Transverse colon (tissue), 4 donors: ENCODE results near the gene LRRC2.

Source experiments
- EP300 ChIP-seq: sonication (generic); formaldehyde crosslinking; IDR thresholded peaks from one replicate; pipeline ENCODE4 v1.6.1; 2017; ENCODE audit warnings: antibody characterized with exemption, low read depth
- POLR2A ChIP-seq: fragments of 450-650 bp; IDR thresholded peaks from one replicate; pipeline ENCODE4 v1.6.1; 2016; ENCODE audit warnings: antibody characterized with exemption, mild to moderate bottlenecking, moderate library complexity
- POLR2AphosphoS5 ChIP-seq, 3 donors: sonication (generic); formaldehyde crosslinking; IDR thresholded peaks; one replicate each; pipeline ENCODE4 v1.6.1; 2016; ENCODE audit warnings: antibody characterized with exemption in 3 of 3
- TF ChIP-seq, protein P1 (sequence below), 5 experiments: fragments of 200-600 bp in 3 of 5; fragments of 450-650 bp in 2 of 5; sonication (generic) in 3 of 5; IDR thresholded peaks; 1 replicate in 2 of 5; 2 replicates in 3 of 5; pipeline ENCODE4 v1.5.1; 2016 to 2017; ENCODE audit warnings: antibody characterized with exemption in 5 of 5, inconsistent platforms in 3 of 5, mild to moderate bottlenecking in 2 of 5, moderate library complexity in 1 of 5

DNA sequence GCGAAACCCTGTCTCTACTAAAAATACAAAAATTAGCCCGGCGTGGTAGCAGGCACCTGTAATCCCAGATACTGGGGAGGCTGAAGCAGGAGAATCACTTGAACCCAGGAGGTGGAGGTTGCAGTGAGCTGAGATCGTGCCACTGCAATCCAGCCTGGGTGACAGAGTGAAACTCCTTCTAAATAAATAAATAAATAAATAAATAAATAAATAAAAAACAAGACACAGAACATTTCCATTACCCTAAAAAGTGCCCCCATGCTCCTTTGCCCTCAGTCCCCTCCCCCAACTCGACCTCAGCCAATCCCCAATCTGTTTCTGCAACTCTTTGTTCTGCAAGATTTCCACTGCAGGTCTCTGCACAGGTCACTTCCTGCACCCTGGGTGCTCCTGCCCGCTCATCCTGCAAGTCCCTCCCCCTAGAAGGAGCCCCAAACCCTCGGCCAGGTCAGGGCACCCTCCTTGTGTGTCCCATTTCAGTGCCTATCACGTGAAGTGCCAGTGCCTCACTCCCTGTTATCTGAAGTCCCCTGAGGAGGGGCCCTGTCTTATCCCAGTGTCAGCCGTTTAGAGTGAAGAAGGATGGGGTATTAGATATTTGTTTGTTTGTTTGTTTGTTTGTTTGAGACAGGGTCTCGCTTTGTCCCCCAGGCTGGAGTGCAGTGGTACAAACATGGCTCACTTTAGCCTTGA lies 47.4 kb upstream of the LRRC2 start:
- TF ChIP-seq, protein P1, sequence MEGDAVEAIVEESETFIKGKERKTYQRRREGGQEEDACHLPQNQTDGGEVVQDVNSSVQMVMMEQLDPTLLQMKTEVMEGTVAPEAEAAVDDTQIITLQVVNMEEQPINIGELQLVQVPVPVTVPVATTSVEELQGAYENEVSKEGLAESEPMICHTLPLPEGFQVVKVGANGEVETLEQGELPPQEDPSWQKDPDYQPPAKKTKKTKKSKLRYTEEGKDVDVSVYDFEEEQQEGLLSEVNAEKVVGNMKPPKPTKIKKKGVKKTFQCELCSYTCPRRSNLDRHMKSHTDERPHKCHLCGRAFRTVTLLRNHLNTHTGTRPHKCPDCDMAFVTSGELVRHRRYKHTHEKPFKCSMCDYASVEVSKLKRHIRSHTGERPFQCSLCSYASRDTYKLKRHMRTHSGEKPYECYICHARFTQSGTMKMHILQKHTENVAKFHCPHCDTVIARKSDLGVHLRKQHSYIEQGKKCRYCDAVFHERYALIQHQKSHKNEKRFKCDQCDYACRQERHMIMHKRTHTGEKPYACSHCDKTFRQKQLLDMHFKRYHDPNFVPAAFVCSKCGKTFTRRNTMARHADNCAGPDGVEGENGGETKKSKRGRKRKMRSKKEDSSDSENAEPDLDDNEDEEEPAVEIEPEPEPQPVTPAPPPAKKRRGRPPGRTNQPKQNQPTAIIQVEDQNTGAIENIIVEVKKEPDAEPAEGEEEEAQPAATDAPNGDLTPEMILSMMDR (IDR thresholded peaks at IDR 0.05) = no peak
- no peak for TF ChIP-seq POLR2A
- no peak for TF ChIP-seq EP300
- no peak for TF ChIP-seq POLR2AphosphoS5 (IDR thresholded peaks at IDR 0.05)
